Measurements from ENCODE around the gene EIF2S2.
A peak's percentile ranks its signal among the peaks of the same experiment; 100 is the strongest.

The EIF2S2 gene

GRCh38 chr20:34089655-34090345 is 22.2 kb downstream of the EIF2S2 start:
- no peak for DNase-seq (ENCODE audit: low read depth)

GRCh38 chr20:34089175-34089479 is 22.9 kb downstream of the EIF2S2 start:
- DNase-seq (ENCODE audit: low read depth) = no peak

GRCh38 chr20:34088305-34089174 is 23.5 kb downstream of the EIF2S2 start:
- DNase-seq (ENCODE audit: low read depth) = no peak

- no peak for DNase-seq (ENCODE audit: low read depth)
Measured at GRCh38 chr20:34085544-34086040, 26.5 kb downstream of the EIF2S2 start.

GRCh38 chr20:34084227-34084923 is 27.7 kb downstream of the EIF2S2 start:
- DNase-seq (ENCODE audit: low read depth) = no peak

- DNase-seq (ENCODE audit: low read depth) = no peak
Measured at GRCh38 chr20:34083781-34084180, 28.3 kb downstream of the EIF2S2 start.

- no peak for DNase-seq (ENCODE audit: low read depth)
Measured at GRCh38 chr20:34083137-34083536, 28.9 kb downstream of the EIF2S2 start.

- no peak for DNase-seq (ENCODE audit: low read depth)
Measured at GRCh38 chr20:34082232-34082887, 29.7 kb downstream of the EIF2S2 start.

GRCh38 chr20:34079818-34080217 is 32.2 kb downstream of the EIF2S2 start:
- no peak for DNase-seq (ENCODE audit: low read depth)

GRCh38 chr20:34078540-34078939 is 33.5 kb downstream of the EIF2S2 start:
- DNase-seq (ENCODE audit: low read depth) = no peak

GRCh38 chr20:34076952-34077351 is 35.1 kb downstream of the EIF2S2 start:
- DNase-seq (ENCODE audit: low read depth) = no peak

GRCh38 chr20:34075647-34076046 is 36.4 kb downstream of the EIF2S2 start:
- DNase-seq (ENCODE audit: low read depth) = no peak

- no peak for DNase-seq (ENCODE audit: low read depth)
Measured at GRCh38 chr20:34074101-34074760, 37.8 kb downstream of the EIF2S2 start.

- DNase-seq (ENCODE audit: low read depth) = no peak
Measured at GRCh38 chr20:34072778-34073177, 39.3 kb downstream of the EIF2S2 start.

- DNase-seq (ENCODE audit: low read depth) = no peak
Measured at GRCh38 chr20:34072076-34072475, 40.0 kb downstream of the EIF2S2 start.

GRCh38 chr20:34070859-34071258 is 41.2 kb downstream of the EIF2S2 start:
- DNase-seq (ENCODE audit: low read depth) = no peak

GRCh38 chr20:34070079-34070439 is 42.0 kb downstream of the EIF2S2 start:
- DNase-seq (ENCODE audit: low read depth) = no peak

GRCh38 chr20:34069341-34070078 is 42.5 kb downstream of the EIF2S2 start:
- DNase-seq (ENCODE audit: low read depth) = peak; percentile 33

GRCh38 chr20:34068001-34068400 is 44.0 kb downstream of the EIF2S2 start:
- DNase-seq (ENCODE audit: low read depth) = no peak

GRCh38 chr20:34066476-34067090 is 45.5 kb downstream of the EIF2S2 start:
- DNase-seq (ENCODE audit: low read depth) = no peak

- DNase-seq (ENCODE audit: low read depth) = no peak
Measured at GRCh38 chr20:34065260-34065659, 46.8 kb downstream of the EIF2S2 start.
